Stomach (tissue), 4 donors: ENCODE results near the gene AP2A1.

Source experiments
- EP300 ChIP-seq: sonication (generic); formaldehyde crosslinking; IDR thresholded peaks from one replicate; pipeline ENCODE4 v1.6.1; 2017; ENCODE audit warnings: antibody characterized with exemption
- POLR2A ChIP-seq, 4 donors: fragments of 450-650 bp; IDR thresholded peaks; one replicate each; pipeline ENCODE4 v1.6.1; 2016; ENCODE audit warnings: antibody characterized with exemption in 4 of 4, control low read depth in 2 of 4, mild to moderate bottlenecking in 1 of 4, moderate library complexity in 1 of 4

DNA sequence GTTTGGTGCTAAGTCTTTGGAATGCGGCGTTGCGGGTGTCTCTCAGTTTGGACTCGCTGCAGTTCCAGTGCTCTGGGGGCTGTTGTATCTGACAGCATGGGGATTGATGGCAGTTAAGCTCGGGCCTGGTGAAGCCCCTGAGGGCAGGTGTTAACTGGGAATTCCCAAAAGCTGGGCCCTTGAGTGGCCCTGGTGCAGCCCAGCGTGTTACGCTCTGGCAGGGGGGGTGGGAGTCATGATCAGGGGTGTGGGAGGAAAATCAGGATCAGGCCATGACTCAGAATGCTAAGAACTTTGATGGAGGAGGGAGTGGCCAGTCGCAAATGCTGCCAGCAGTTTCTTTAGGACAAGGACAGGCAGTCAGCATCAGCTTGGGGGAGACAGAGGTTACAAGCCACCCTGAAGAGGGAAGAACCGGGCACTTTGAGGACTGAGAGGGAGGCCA lies 19.6 kb downstream of the AP2A1 start:
- TF ChIP-seq EP300 (no peak), POLR2A (IDR thresholded peaks at IDR 0.05) (no peak)
